Caki2 (cell line): Measurements from ENCODE around the gene FOXA1. TPM values are rescaled to one million over a fixed set of nuclear protein-coding genes. Genes with fewer than 3 reads are reported as not detected.

Experiments
- DNase-seq: peaks from one replicate; pipeline ENCODE4 v3.0.0-alpha.2; 2015; ENCODE audit warnings: low read depth
- in situ Hi-C: cut with HindIII; loops from 2 replicates; pipeline ENCODE4 v1.10.0; 2016; ENCODE audit warnings: low sequenced_read_pairs, low pct_unique_long_range_greater_than_20kb, mixed read lengths
- total RNA-seq: library from RNA; depleted of rRNA; stranded (reverse); fragments of >200 nt; shearing (Covaris generic); gene quantifications from 2 replicates; pipeline ENCODE4 v1.2.3, GENCODE V29; 2014; ENCODE audit warnings: low replicate concordance

Gene FOXA1
- total RNA-seq, 1 experiment from 2014 or later, result not detected

DNA sequence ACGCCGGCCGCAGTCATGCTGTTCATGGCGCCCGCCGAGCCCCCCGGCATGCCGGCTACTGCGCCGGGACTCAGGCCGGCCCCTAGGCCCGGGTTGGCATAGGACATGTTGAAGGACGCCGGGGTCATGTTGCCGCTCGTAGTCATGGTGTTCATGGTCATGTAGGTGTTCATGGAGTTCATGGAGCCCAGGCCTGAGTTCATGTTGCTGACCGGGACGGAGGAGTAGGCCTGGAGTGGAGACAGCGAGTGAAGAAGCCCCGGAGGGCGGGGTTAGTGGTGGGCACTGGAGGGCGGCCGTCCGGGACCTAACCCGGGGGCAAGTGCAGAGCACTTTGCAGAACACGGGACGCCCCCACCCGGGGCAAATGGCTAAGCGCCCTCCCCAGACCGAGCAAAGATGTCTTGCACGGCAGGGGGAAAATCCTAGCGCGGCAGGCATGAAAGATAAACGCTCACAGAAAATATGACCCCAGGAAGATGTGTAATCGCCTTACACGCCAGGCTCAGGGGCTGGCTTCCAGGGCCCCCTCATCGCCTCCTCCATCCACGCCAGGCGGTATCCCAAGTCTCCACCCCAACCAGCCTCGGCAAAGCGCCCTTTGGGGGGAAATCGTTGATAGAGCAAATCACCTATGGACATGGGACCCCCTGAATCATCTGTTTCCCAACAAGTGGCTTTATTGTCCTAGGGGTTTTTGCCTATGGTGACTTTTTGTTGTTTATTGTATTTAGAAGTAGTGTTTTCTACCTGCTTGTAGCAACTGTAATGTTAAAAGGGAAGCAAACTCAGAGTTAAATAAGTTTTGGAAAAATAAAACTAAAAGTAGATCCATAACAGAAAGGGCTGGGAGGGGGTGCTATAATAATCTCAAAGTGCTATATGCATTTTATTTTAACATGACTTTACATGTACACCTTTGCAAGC, 2.3 kb downstream of the FOXA1 start:
- in situ Hi-C loops, result no loop called here
- DNase-seq, result no peak

DNA sequence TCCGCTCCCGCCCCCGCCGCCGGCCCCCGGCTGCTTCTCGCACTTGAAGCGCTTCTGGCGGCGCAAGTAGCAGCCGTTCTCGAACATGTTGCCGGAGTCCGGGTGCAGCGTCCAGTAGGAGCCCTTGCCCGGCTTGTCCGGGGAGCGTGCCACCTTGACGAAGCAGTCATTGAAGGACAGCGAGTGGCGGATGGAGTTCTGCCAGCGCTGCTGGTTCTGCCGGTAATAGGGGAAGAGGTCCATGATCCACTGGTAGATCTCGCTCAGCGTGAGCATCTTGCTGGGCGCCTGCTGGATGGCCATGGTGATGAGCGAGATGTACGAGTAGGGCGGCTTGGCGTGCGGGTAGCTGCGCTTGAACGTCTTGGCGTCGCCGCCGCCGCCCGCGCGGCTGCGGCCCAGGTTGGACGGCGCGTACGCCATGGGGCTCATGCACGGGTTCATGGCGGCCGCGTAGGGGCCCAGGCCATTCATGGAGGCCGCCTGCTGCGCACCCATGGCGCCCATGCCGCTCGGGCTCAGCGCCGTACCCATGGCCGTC, 3.0 kb downstream of the FOXA1 start:
- in situ Hi-C loops, result no loop called here
- no peak for DNase-seq

DNA sequence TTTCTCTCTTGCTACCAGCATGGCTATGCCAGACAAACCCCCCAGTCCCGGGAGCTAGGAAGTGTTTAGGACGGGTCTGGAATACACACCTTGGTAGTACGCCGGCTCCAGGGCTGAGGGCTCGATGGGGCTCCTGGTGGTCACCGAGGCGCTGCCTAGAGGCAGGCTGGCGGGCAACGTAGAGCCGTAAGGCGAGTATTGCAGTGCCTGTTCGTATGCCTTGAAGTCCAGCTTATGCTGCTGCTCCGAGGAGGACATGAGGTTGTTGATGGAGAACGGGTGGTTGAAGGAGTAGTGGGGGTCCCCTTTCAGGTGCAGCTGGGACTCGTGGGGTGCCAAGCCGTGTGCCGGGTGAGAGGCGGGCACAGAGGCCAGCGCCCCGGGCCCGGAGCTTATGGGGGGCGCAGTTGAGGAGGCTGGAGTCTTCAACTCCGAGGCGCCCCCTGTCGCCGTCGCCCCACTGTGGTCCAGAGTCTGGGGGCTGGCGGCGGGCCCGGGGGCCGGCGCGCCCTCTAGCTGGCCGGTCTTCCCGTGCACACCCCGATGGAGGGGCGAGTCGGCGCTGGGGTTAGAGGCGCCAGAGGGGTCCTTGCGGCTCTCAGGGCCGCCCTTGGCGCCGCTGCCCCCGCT, 3.6 kb downstream of the FOXA1 start:
- no peak for DNase-seq
- in situ Hi-C loops, result no loop called here

DNA sequence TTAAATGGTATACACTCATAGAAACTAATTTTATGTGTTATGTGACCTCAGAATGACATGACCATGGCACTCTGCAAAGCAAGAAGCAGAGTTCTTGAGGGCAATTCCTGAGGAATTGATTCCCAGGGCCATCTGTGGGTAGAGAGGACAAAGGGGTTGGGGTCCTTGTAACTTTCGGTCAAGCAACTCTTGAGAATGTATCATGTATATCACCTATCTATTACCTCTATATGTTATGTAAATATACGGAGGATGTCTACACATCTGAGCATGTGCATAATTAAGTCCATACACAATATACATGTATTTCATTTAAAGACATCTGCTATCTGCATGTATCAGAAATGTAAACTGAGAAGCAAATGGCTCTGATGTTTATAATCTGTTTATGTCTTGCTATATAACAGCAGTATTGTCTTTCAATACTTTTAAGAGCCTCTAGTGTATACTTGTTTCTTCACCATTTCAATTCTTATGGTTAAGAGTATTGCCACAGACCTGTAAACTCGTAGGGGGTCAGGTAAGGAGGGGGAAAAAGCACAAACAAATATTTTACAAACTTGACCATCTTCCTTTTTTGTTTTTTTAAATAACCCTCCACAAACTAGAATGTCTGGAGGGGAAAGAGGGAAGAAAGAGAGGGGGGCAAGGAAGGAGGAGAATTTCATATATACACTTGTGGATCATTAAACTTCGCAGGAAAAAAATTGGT, 4.5 kb downstream of the FOXA1 start:
- in situ Hi-C loops, result no loop called here
- DNase-seq, result no peak

DNA sequence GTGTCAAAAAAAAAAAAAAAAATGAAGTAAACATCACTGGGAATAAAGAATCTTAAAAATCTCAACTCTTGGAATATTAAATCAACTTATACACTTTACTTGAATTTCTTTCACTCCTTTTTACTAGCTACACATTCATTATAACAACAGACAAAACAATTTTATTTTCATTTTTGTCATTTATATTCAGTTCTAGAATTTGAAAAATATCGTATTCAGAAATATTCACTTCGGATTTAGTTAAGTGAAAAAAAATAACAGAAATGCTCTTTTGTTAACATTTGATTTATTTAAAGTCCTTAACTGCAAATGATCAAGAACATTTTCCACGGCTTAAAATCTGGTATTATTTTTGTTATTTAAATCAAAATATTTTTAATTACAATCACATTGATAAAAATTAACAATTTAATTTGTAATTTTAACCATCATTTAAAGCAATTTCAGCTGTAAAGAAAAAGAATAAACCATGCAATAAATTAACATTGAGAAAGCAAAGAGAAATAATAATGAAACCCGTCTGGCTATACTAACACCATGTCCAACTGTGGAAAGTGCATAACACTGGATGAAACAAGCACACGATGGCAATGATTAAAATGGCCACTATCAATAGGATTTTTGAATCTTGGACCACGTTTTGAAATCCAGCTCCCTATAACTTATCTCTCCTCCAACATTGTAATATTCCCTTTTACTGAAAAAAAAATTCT, 5.2 kb downstream of the FOXA1 start:
- in situ Hi-C loops, result no loop called here

DNA sequence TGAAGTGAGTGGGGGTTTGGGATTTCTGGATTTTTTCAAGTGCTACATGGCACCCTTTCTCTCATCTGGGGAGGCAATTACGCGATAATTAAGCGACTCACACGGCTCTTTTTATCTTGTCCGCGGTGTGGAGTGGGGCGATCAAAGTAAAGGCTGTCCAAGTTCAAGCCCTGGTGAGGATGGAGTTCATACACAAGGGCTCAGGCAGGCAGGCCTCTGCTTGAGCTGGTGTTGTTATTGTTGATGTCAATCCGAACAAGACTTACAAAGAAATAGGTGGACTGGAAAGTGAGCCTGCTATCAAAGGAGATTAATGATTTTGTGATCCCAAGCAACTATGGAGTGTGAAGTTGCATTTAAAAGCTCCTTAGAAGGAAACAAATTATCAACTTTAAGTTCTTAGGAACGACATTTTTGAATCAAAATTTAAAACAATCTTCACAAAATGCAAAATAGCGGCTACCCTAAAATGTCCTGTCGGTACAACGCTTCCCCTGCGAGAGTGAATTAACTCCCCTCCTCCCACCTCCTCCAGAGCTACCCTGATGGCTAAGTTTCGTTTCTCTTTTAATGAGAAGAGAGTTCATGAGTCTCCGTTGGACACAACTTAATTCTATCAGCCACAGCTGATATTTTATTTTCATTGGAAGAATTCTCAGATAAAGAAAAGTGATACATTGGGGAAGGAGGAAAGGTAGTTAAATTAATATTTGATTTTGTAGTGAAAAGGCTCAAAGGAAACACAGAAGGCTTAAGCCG, 5.9 kb downstream of the FOXA1 start:
- in situ Hi-C loops, result no loop called here
- no peak for DNase-seq

More for the DNA sequence above, 5.2 kb downstream of the FOXA1 start:
- DNase-seq, result no peak

DNA sequence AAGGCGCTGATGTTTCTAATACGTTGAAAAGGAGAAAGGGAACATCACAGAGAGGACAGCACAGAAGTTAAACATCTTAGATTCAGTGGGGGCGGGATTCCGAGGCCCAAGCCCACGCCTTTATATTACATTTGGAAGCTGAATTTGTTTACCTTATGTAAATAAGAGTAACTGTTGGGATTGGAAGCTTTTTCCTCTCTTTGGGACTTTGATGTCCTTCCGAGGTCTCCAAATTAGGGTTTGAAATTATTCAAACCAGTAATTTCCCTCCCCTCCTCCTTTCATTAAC, 6.4 kb downstream of the FOXA1 start:
- in situ Hi-C loops, result no loop called here
- DNase-seq, result no peak

DNA sequence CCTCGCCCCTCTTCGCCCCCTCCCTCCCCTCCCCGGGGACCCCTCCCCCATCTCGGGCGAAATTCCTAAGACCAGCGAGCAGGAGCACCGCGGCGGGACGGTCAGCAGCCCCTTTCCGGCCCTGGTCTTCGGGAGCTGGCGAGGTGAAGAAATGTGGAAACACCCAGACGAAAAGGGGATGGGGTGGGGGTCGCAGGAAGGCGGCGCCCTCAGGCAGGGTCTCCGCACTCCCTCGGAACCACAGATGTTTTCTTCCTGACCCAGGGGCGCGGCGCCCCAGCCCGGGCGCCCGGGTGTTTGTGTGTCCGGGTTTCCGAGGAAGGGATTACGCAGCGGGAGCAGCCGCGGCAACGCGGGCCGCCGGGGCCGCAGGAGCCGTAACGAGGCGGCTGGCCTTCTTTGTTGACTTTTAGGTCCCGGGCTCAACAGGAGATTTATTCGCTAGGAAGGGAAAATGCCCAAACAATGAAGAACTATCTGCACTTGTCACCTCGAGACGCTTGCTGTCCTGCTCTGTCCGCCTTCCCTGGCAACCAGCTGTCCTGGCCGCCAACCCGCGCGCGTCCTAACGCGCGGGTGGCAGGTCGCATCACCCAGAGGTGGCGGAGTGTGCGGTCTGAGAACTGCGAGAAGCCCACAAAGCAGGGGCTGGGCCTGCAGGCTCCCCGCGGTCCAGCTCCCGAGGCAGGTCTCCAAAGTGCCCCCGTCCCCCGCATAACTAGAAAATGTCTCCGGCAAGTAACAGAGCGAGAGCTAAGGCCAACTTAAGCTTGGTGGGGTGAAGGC, 7.0 kb downstream of the FOXA1 start:
- DNase-seq, result no peak
- in situ Hi-C loops, result no loop called here

DNA sequence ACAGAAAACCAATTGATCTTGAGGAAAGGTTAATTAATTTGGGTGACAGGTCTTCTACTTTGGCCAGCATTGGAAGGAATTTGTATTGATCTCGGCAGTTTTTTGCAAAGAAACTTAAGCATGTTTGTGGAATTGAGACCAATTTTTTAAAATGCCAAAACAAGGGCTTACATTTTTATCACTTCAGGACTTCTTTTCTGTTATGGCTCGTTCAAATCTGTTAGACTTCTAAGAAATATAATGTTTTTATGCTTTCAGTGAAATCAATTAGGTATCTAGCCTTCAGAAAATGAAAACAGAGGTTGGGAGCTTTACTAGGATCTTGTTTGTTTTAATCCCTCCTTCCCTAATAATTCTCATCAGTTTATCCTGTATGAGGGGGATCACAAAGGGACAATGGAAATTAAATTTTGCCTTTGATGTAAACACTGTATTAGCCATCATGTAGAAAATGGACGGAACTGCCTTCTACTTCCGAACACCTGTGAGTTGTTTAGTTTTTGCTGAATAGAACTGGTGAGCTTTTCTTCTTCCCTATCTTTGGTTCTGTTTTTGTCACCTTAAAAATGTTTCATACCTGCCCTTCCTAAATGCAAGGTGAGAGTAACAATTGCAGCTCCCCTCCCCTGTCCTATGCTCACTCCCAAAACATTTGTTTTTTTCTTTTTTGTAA, 7.8 kb downstream of the FOXA1 start:
- in situ Hi-C loops, result no loop called here
- DNase-seq, result no peak

DNA sequence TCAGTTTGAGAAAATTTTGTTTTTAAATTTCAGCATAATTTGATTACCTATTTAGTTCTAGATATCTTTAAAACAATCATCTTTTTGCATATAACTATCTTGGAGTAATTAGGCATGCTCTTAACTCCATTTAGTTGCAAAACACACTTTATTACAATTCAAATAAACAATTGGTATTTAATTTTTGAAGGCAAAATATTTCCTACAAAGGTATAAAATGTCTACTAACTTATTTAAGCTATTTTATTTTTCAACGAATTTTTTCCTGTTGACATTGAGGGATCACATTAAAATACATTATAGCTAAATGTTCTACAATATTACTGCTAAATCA, 8.3 kb downstream of the FOXA1 start:
- in situ Hi-C loops, result no loop called here

DNA sequence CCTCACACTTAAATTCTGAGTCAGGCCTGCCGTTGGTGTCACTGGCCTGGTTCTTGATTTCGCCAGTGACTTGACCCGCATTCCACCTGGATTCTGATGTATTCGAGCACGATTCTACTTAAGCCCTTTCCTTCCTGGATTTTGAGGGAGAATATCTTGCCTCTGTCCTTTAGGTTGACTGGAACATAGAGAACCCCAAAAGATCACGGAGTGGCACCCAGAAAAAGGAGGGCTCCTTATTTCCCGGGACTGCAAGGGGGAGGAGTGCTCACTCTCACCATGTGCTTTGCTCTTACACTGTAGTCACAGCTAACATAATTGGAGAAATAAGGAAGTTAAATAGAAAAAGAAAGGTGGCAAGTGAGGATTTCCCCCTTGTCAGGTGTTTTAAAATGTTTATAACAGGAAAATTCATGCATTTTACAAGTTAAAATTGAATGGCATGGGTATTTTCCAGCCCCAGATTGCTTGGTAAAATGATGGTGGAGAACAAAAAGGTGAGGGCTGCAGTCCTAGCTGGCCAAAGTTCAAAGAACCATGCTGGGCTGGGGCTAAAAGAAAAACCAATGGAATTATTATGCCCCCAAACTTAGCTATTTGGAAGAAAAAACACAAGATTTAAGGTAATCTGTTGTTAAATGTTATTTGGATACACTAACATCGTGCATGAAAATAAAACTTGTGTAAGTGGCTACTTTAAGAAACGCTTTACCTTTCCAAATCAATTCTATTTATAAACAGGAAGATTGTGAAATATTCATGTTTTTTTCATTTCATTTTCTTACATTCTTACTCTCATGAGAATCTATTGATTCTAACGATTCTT, 8.9 kb downstream of the FOXA1 start:
- in situ Hi-C loops, result no loop called here

More for the DNA sequence above, 8.3 kb downstream of the FOXA1 start:
- no peak for DNase-seq

DNA sequence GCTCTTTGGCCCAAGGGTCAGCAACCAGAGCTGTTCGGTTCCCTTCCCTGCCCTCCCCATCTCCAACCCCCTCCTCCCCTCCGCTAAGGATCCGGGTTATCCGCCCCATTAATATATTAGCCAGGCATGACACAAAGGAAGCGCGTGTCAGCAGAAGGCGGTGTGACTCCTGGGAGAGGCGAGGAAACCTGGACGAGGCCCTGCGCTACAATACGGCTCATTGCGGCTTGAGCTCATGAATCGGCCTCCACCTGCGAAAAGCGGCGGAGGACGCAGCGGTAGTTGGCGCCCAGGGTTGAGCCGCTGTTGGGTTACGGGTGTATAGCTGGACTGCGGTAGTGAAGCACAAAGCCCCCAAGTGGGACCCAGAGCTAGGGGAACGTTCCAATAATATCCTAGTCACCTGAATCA, 9.9 kb downstream of the FOXA1 start:
- in situ Hi-C loops, result no loop called here
- DNase-seq, result no peak

More for the DNA sequence above, 8.9 kb downstream of the FOXA1 start:
- no peak for DNase-seq

DNA sequence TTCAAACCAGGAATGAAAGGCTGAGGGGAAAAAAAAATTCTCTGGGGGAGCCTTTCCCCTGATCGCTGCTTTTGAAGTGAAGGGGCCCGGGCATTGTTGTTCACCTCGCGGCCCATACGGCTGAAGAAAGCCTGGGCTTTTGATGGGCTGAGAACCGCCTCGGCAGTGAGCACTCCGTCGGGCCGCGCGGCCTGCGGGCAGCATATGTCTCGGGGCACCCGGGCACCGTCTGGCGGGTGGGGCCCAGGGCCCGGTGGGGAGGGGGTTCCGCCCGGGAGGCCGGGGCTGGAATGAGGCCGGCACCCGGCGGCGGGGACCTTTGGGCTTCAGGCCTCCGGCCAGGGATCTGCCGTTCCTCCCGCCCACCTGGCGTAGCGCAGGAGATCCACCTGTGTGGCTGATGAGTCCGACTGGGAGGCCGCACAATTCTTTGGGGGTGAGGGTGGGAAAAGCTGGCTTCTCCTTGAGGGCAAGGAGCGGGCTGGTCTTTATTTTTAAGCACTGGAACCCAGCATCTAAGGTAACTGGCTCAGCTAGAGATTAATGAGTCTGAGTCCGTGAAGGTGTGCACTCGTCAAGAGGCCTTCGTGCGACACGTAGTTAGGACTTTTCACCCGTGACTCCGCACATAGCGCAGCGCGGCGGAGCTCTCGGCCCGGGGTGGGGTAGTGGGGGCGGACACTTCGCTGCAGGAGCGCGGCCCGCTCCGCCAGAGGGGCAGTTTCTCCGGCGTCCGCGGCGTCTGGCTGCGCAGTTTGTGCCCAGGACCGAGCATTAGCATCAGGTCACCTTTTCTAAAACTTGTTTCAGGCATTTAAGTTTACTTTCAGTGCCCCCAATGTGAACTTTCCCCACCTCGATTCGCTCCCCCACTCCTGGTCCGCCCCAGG, 10.6 kb downstream of the FOXA1 start:
- DNase-seq, result no peak
- in situ Hi-C loops, result no loop called here

DNA sequence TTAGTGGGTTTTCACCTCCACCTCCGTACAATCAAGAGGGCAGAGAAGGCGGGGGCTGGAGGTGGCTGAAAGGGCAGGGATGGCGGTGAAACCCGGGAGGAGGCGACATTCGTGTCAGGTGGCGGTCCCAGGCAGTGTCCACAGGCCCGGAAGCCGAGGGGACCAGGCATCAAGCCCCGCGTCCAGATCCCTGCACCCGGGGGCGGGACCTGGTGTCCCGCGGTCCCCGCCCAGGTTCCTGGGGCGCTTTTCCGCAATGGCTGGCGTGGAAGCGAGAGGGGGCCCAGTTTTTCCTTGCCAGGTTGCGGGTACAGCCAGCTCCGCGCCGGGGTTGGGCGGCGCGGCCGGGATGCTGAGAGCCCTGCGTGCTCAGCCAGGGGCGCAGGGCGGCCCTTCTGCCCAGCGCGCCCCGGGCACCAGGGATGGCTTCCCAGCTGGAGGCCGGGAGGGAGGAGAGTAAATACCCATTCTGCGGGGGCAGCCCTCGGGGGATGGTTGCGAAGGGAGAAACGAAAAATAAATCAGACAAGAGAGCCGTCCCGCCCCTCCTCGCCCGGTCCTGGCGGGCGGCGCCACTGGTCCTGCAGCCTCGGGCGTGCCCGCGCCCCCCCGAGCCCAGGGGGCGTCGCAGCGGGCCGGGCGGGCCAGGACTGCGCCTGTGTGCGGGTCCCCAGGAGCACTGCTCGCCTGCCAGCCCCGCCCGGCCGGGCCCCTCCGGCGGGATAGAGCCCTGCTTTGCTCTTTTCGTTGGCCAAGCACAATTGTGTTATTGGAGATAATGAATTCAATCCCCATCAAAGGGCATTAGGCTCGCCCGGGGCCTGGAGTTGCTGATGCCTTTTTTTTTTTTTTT, 11.5 kb downstream of the FOXA1 start:
- no peak for DNase-seq
- in situ Hi-C loops, result no loop called here
